Activated naive CD4-positive, alpha-beta T cell treated with anti-CD3 and anti-CD28 coated beads, Interleukin-2, amount 10 ng/mL, durations not matched to agents 7 days and 5 days (primary cell): Measurements from ENCODE around the gene CLSTN1.

ENCODE experiments used
- CTCF ChIA-PET: fragments of 350-600 bp; sonication (Branson Sonifier 250); formaldehyde crosslinking; loops from one replicate; lab custom pipeline; 2021; ENCODE audit warnings: antibody characterized with exemption; lab: Charles Lee
- DNase-seq: peaks from one replicate; pipeline ENCODE4 v3.0.0-alpha.2; 2020
- H3K27ac Mint-ChIP-seq: one replicate; pipeline ENCODE4 v1.8.0; 2021; ENCODE audit warnings: mild to moderate bottlenecking, moderate library complexity, mixed read lengths
- H3K27me3 Mint-ChIP-seq: one replicate; pipeline ENCODE4 v1.8.0; 2021; ENCODE audit warnings: mild to moderate bottlenecking, mixed read lengths
- H3K36me3 Mint-ChIP-seq: one replicate; pipeline ENCODE4 v1.8.0; 2021; ENCODE audit warnings: mixed read lengths
- H3K4me1 Mint-ChIP-seq: one replicate; pipeline ENCODE4 v1.8.0; 2021; ENCODE audit warnings: mixed read lengths
- H3K4me3 Mint-ChIP-seq: one replicate; pipeline ENCODE4 v1.8.0; 2021; ENCODE audit warnings: mild to moderate bottlenecking, moderate library complexity, mixed read lengths
- H3K9me3 Mint-ChIP-seq: one replicate; pipeline ENCODE4 v1.8.0; 2021; ENCODE audit warnings: mixed read lengths

Gene CLSTN1

DNA sequence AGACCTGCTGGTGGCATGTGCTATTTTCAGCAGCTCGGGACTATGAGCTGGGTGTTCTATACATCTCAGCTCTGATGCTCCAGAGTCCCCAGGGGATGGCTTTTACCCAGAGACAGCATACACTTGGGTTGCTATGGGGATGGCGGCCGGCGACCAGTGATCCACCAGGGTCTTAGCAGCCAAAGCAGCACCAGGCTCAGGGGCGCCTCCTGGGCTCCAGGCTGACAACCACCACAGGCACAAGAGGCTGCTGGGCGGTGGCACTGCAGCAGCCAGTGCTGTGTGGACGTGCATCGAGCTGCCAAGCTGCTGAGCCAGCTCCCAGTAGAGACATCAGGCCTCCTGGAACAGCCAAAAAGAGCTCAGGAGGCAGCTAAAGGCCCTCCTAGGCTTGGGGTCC is 37.6 kb upstream of the CLSTN1 start:
- no peak overlapping the region for H3K4me3 Mint-ChIP-seq
- H3K36me3 Mint-ChIP-seq = no peaks in the 10 kb centered on the region
- no peak for DNase-seq
- no peaks in the 10 kb centered on the region for H3K9me3 Mint-ChIP-seq
- CTCF ChIA-PET = interaction anchor here (0.6 to 19.8 kb wide), 7 partner anchors 8 to 234 kb away, joined by 3 to 314 read pairs (median 3); no protein-coding TSS in a partner anchor
- H3K4me1 Mint-ChIP-seq = peaks cover 12% of the 10 kb centered on the region
- H3K27me3 Mint-ChIP-seq = peaks cover 3% of the 10 kb centered on the region
- no peak overlapping the region for H3K27ac Mint-ChIP-seq

DNA sequence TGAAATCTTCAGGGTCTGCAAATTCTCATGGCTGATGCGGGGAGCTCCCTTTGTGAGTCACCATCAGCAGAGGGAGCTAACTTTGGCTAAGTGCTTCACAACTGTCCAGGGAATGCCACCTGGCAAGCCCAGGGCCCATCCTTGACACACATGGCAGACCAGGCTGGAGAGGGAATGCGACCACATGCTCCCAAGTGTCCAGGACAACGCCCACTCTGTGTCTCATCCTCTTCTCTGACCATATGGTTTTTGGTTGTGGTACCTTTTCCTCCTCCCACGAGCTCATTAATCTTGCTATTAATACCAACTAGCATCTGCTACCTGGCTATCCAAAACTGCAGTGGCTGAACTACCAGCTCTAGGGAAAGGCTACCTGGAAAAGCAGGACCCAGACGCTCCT is 37.1 kb upstream of the CLSTN1 start:
- no peak for DNase-seq
- Mint-ChIP-seq H3K4me3 (no peak overlapping the region), H3K4me1 (peaks cover 9% of the 10 kb centered on the region), H3K27me3 (peaks cover 3% of the 10 kb centered on the region), H3K27ac (no peak overlapping the region), H3K9me3 (no peaks in the 10 kb centered on the region), H3K36me3 (no peaks in the 10 kb centered on the region)
- CTCF ChIA-PET = interaction anchor here (0.7 to 19.8 kb wide), 5 partner anchors 9 to 233 kb away, joined by 3 to 314 read pairs (median 3); no protein-coding TSS in a partner anchor

DNA sequence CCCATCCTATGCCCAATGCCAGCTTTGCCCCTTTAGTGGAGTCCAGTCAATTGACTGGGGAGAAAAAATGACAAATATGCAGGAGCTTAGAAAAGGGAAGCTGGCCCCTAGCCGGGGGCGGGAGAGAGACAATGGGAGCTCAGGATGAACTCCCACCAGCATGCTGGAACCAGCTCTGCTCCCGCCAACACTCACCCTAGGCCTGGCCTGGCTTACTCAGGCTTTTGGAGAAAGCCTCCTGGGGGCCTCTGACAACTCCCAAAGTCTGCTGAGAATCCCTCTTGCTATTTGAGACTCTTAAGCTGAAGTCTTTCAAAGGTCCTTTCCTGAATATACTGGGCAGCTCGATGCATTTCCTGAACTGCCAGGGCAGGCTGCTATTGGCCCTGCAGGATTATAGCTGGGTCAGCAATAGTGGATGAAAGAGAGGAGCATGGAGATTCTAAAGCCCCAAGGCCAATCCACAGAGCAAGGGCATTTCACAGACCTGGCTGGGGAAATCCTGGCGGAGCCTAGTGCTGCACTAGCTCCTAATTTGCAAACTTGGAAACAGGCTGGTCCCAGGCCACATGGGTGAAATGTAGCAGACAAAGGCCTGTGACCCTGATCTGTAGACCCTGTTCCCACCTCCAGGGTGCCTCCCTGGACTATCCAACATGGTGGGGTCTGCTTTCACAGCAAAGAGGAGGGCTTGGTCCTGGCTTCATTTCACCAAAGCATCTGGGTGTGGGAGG is 35.7 kb upstream of the CLSTN1 start:
- peaks cover 2% of the 10 kb centered on the region for H3K36me3 Mint-ChIP-seq
- peak overlapping the region; percentile 45 for H3K27ac Mint-ChIP-seq
- DNase-seq = no peak

DNA sequence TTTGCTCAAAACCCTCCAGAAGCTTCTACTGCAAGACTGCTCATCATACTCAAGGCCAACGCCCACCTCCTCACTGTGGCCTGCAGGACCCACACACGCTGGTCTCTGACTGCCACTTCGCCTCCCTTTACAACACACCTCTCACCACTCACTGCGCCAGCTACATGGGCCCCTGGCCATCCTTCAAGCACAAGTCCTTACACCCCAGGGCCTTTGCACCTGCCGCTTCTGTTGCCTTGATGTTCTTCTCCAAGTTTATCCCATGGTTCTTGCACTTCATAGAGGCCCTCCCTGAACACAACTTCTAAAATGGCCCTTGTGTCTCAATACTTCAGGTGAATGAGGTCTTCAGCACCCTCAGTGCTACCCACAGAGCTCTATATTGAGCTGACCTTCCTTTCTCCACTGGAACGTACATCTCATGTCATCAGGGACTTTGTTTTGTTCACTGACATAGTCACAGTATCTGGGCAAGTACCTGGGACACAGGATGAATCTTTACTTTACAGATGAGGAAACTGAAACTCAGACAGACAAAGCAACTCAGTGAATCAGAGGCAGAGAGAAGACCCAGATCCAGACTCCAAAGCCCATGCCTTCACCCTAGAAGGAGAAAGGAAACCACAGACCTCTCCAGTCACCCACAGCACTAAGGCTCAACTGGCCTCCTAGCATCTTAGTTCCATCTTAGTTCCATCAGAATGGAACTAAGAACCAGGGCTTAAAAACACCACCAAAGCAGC is 34.7 kb upstream of the CLSTN1 start:
- Mint-ChIP-seq H3K27me3 (peaks cover 3% of the 10 kb centered on the region), H3K4me3 (no peak overlapping the region), H3K4me1 (peaks cover 9% of the 10 kb centered on the region), H3K9me3 (peaks cover 7% of the 10 kb centered on the region), H3K27ac (no peak overlapping the region), H3K36me3 (peaks cover 9% of the 10 kb centered on the region)
- CTCF ChIA-PET = interaction anchor here (0.9 to 19.8 kb wide), 3 partner anchors 10 to 364 kb away, joined by 3 to 314 read pairs (median 3); no protein-coding TSS in a partner anchor
- DNase-seq = no peak

More for the DNA sequence above, 35.7 kb upstream of the CLSTN1 start:
- H3K4me1 Mint-ChIP-seq = peaks cover 9% of the 10 kb centered on the region
- H3K4me3 Mint-ChIP-seq = no peak overlapping the region
- no peaks in the 10 kb centered on the region for H3K9me3 Mint-ChIP-seq
- CTCF ChIA-PET = interaction anchor here (0.7 to 19.8 kb wide), 5 partner anchors 9 to 365 kb away, joined by 3 to 314 read pairs (median 4); no protein-coding TSS in a partner anchor
- peaks cover 3% of the 10 kb centered on the region for H3K27me3 Mint-ChIP-seq

DNA sequence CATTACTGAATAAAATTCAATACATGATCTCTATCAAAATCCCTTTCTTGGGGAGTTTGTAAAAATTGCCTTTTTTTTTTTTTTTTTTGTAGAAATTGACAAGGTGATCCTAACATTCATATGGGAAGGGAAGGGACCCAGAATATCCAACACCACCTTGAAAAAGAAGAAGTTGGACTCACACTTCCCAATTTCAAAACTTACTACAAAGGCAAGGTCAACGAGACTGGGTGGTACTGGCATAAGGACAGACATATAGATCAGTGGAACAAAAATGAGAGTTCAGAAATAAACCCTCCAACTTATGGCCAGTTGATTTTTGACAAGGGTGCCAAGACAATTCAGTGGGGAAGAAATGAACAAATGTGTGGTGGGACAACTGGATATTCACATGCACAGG is 31.4 kb upstream of the CLSTN1 start:
- DNase-seq = no peak

DNA sequence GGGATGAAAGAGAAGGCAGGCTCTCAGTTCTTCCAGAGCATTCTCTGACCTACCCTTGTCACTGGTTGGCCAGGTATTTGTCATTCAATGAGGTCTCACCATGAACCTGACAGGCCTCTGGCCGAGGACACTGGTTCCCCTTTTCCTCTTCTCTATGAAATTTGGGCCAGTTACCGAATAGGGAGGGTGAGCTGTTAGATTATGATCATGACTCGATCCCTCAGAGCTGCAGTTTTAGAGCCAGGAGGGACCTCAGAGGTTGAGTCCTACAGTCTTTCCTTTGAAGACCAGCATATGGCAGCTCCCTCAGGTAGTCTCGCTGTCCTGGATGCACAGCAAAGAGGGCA is 29.5 kb upstream of the CLSTN1 start:
- no peak for DNase-seq
- H3K9me3 Mint-ChIP-seq = peaks cover 8% of the 10 kb centered on the region
- peaks cover 20% of the 10 kb centered on the region for H3K4me1 Mint-ChIP-seq
- no peak overlapping the region for H3K4me3 Mint-ChIP-seq
- no peak overlapping the region for H3K27ac Mint-ChIP-seq
- H3K36me3 Mint-ChIP-seq = peaks cover 13% of the 10 kb centered on the region
- CTCF ChIA-PET = interaction anchor here (0.8 kb wide), 1 partner anchor 69 kb away, joined by 3 read pairs; no protein-coding TSS in a partner anchor
- peaks cover 18% of the 10 kb centered on the region for H3K27me3 Mint-ChIP-seq

More for the DNA sequence above, 31.4 kb upstream of the CLSTN1 start:
- peaks cover 13% of the 10 kb centered on the region for H3K36me3 Mint-ChIP-seq
- H3K27ac Mint-ChIP-seq = no peak overlapping the region
- peaks cover 18% of the 10 kb centered on the region for H3K27me3 Mint-ChIP-seq
- H3K9me3 Mint-ChIP-seq = peaks cover 8% of the 10 kb centered on the region
- peaks cover 18% of the 10 kb centered on the region for H3K4me1 Mint-ChIP-seq
- H3K4me3 Mint-ChIP-seq = no peak overlapping the region
- CTCF ChIA-PET = no interaction called here

DNA sequence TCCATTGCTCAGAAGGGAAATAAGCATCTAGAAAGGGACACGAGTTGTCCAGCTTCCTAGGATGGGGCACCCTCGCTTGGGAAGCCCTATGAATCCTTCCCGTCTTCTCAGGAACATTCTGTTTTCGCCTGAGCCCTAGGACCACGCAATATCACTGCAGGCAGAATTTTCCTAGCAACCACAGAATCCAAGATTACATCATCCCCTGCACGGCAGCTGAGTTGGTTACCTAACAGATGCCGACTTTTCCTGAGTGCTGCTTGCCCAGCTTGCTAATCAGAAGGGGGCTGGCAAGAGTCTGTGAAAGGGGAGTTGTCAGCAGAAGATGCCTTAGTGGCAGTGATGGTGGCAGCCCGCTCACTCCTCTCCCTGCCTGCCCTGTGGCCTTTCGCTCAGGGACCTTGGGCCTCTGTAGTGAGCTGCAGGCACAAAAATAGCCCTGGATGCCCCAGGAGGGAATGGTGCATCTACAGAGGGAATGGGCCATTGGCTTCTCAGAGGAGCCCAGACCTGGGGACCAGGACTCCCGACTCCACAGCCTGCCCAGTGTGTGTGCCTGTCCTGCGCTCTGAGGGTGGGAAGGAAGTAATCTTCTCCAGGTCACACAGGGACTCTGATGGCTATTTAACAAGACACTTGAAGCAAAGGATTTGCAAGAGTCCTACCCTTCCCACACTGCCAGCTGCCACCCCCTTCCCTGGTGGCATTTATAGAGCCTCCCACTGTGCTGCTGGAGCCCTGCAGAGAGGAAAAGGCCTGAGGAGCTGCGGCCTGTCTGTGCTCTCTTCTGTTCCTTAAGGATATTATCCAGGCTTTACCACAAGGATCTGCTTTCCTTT is 28.9 kb upstream of the CLSTN1 start:
- H3K27ac Mint-ChIP-seq = no peak overlapping the region
- H3K4me1 Mint-ChIP-seq = peaks cover 25% of the 10 kb centered on the region
- H3K4me3 Mint-ChIP-seq = no peak overlapping the region
- DNase-seq = no peak
- CTCF ChIA-PET = interaction anchor here (0.5 kb wide), 1 partner anchor 182 kb away, joined by 3 read pairs; no protein-coding TSS in a partner anchor
- H3K9me3 Mint-ChIP-seq = peaks cover 8% of the 10 kb centered on the region
- peaks cover 18% of the 10 kb centered on the region for H3K27me3 Mint-ChIP-seq
- peaks cover 13% of the 10 kb centered on the region for H3K36me3 Mint-ChIP-seq

DNA sequence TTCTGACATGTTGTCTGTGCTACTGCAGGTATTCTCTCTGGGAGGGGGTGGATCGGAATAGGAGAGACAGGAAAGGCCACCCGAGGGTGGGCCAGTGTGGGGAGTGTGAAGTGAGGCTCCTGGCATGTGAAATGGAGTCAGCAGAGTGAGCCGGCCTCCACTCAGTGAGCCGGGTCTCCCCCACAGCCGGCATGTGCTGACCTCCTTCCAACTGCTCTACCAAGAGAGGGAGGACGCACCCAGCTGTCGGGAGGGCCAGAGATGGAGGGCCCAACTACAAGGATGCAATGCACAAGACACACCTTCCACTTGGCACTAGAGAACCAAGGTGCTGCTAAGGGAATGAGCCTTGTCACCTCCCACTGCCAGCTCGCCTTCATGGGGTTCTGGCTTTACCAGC is 28.2 kb upstream of the CLSTN1 start:
- H3K27me3 Mint-ChIP-seq = peaks cover 18% of the 10 kb centered on the region
- no peak for DNase-seq
- peaks cover 13% of the 10 kb centered on the region for H3K36me3 Mint-ChIP-seq
- CTCF ChIA-PET = no interaction called here
- peaks cover 25% of the 10 kb centered on the region for H3K4me1 Mint-ChIP-seq
- no peak overlapping the region for H3K27ac Mint-ChIP-seq
- no peak overlapping the region for H3K4me3 Mint-ChIP-seq
- peaks cover 8% of the 10 kb centered on the region for H3K9me3 Mint-ChIP-seq

DNA sequence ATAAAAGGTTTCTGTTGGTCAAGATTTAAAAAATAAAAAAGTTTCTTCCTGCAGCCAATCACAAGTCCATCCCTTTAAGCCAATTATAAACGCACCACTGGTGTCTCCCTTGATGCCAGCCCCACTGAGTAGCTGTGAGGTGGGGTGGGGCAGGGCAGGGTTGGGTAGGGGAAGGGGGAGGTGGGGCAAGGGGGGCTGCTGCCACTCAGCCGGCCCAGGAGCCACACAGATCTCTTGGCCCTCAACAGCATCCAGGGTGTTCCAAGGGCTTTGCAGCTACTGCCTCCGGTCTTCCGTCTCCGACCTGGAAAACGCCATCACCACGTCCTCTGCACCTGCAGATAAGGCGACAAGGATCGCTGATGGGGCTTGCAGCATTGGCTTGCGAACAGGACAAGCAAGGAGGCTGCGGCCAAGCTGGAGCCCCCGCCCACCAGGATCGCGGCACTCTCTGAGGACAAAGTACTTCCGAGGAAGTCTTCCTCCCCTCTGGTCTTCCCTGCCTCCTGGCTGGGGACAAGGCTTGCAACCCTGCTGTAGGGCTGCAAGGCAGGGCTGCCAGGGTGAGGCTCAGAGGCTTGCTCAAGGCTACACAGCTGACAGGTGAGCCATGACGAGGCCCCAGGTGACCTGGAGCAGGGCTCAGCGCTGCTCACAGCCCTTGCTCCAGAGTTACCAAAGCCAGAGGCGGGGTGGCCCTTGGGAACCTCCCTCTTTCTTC is 26.8 kb upstream of the CLSTN1 start:
- DNase-seq = no peak
- peaks cover 29% of the 10 kb centered on the region for H3K4me1 Mint-ChIP-seq
- peaks cover 13% of the 10 kb centered on the region for H3K36me3 Mint-ChIP-seq
- CTCF ChIA-PET = interaction anchor here (3.2 kb wide), 1 partner anchor 65 kb away, joined by 20 read pairs; no protein-coding TSS in a partner anchor
- peaks cover 8% of the 10 kb centered on the region for H3K9me3 Mint-ChIP-seq
- H3K27me3 Mint-ChIP-seq = peaks cover 21% of the 10 kb centered on the region
- peak overlapping the region; percentile 65 for H3K4me3 Mint-ChIP-seq
- H3K27ac Mint-ChIP-seq = peak overlapping the region; percentile 6

DNA sequence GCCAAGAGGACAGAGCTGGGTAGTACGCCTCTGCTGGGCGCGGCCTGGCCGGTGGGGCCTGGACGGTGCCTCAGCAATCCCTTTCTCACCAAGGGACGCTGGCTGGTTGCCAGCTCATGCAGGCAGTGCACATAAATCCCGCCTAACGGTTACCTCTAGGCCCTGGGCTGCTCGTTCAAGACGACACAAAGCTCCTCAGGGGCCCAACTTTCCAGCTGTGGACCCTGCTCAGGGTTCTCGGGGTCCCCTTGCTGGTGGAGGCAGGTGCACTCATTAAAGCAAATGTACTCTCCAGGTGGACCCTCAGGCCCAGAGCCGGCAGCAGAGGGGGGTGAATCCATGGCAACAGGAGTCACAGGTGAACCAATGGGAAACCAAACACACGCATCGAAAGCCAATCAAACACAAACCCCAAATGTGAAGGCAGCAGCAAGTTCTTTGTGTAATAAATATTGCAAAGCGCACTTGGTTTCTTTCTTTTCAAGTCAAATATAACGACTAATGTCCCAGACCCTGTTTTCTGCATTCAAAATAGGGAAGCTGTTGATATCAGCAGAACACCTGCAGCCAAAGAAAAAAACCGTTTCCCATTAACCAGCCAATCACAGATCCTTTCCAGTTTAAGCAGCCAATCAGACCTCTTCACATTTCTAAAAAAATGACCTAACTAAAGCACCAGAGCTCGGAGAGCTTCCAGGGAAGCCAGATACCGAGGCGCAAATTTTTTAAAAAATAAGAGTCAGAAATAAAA is 26.1 kb upstream of the CLSTN1 start:
- Mint-ChIP-seq H3K27me3 (peaks cover 28% of the 10 kb centered on the region), H3K27ac (peak overlapping the region; percentile 6), H3K9me3 (peaks cover 8% of the 10 kb centered on the region), H3K4me3 (peak overlapping the region; percentile 27), H3K4me1 (peaks cover 29% of the 10 kb centered on the region), H3K36me3 (peaks cover 11% of the 10 kb centered on the region)
- CTCF ChIA-PET = interaction anchor here (3.2 kb wide), 1 partner anchor 64 kb away, joined by 20 read pairs; no protein-coding TSS in a partner anchor
- DNase-seq = no peak

DNA sequence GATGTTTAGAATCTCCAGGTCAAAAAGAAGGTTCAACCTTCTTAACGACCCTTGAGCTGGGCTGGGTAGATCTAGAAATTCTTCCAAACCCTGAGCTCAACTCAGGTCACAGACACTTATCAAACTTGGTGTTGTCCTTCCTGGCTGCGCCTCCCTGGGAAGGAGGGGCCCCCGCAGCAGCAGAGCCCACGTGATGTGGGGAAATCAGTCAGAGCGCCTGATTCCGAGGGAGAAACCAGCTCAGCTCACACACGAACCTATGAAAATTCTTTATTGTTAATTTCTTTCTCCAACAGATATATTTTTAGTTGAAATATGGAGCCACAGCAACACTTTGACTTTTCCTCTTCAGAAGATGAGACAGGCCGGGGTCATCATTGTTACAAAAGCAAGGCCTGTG is 24.3 kb upstream of the CLSTN1 start:
- peaks cover 30% of the 10 kb centered on the region for H3K27me3 Mint-ChIP-seq
- no peak overlapping the region for H3K4me3 Mint-ChIP-seq
- H3K36me3 Mint-ChIP-seq = peaks cover 2% of the 10 kb centered on the region
- H3K27ac Mint-ChIP-seq = no peak overlapping the region
- CTCF ChIA-PET = interaction anchor here (1.0 to 2.0 kb wide), 5 partner anchors 13 to 63 kb away, joined by 3 to 11 read pairs (median 3); no protein-coding TSS in a partner anchor
- no peak for DNase-seq
- H3K4me1 Mint-ChIP-seq = peaks cover 29% of the 10 kb centered on the region
- no peaks in the 10 kb centered on the region for H3K9me3 Mint-ChIP-seq

DNA sequence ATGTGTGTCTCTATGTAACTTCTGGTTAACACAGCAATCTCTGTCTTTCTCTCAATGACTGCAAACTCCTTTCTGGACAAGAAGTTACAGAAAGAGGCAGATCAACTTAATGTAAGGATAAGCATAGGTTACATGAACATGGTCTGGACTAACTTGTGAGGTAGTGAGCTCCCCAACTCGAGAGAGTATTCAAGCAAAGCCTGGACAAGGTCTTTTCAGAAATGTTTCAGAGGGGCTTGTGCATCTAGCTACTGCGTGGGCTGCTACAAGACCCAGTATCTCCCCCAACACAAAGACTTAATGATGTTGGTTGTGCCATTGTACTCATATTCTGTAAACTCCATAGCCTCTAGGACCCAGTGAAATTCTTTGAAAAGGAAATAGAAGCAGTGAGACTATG is 23.5 kb upstream of the CLSTN1 start:
- peaks cover 29% of the 10 kb centered on the region for H3K4me1 Mint-ChIP-seq
- CTCF ChIA-PET = interaction anchor here (1.0 to 2.0 kb wide), 5 partner anchors 14 to 62 kb away, joined by 3 to 11 read pairs (median 3); no protein-coding TSS in a partner anchor
- no peak overlapping the region for H3K27ac Mint-ChIP-seq
- no peaks in the 10 kb centered on the region for H3K9me3 Mint-ChIP-seq
- DNase-seq = no peak
- peaks cover 2% of the 10 kb centered on the region for H3K36me3 Mint-ChIP-seq
- H3K27me3 Mint-ChIP-seq = peaks cover 34% of the 10 kb centered on the region
- no peak overlapping the region for H3K4me3 Mint-ChIP-seq
